Mammary epithelial cell (primary cell): Measurements from ENCODE around the gene ATP11A.

ENCODE experiments used
- CTCF ChIP-seq, 2 donors: IDR thresholded peaks in 1 of 2; conservative IDR thresholded peaks in 1 of 2; 2 replicates each; pipeline ENCODE4 v1.5.1; 2011 to 2012; ENCODE audit warnings: inconsistent platforms in 2 of 2, low read length in 2 of 2, mild to moderate bottlenecking in 2 of 2, control low read depth in 1 of 2, low read depth in 1 of 2; ENCODE audit not compliant: insufficient read depth in 1 of 2; ENCODE audit errors: extremely low read depth in 1 of 2
- EZH2 ChIP-seq: IDR thresholded peaks from 2 replicates; pipeline ENCODE4 v1.6.1; 2012; ENCODE audit warnings: low read length, inconsistent platforms, borderline replicate concordance

GRCh38 chr13:112842343-112842856 is 152.6 kb downstream of the ATP11A start:
- TF ChIP-seq CTCF (conservative IDR thresholded peaks at IDR 0.05 in 1 of 2, IDR thresholded peaks at IDR 0.05 in 1 of 2; ENCODE audit: extremely low read depth in 1 of 2, insufficient read depth in 1 of 2, low read depth in 1 of 2, low read length in 2 of 2) (no peak), EZH2 (no peak)
